GM21423 (cell line): ENCODE results near the gene TEX19.
"Not testable (repeated sequence)": the region's sequence is repeated elsewhere in the genome, so short reads cannot be mapped to it uniquely, and the experiment has no call there.

ENCODE experiments used
- ATAC-seq: cut with Tn5 transposase; IDR thresholded peaks from one replicate; pipeline ENCODE4 v1.9.1; 2021; ENCODE audit warnings: mild to moderate bottlenecking, moderate library complexity; ENCODE audit not compliant: unreplicated experiment

Gene TEX19

DNA sequence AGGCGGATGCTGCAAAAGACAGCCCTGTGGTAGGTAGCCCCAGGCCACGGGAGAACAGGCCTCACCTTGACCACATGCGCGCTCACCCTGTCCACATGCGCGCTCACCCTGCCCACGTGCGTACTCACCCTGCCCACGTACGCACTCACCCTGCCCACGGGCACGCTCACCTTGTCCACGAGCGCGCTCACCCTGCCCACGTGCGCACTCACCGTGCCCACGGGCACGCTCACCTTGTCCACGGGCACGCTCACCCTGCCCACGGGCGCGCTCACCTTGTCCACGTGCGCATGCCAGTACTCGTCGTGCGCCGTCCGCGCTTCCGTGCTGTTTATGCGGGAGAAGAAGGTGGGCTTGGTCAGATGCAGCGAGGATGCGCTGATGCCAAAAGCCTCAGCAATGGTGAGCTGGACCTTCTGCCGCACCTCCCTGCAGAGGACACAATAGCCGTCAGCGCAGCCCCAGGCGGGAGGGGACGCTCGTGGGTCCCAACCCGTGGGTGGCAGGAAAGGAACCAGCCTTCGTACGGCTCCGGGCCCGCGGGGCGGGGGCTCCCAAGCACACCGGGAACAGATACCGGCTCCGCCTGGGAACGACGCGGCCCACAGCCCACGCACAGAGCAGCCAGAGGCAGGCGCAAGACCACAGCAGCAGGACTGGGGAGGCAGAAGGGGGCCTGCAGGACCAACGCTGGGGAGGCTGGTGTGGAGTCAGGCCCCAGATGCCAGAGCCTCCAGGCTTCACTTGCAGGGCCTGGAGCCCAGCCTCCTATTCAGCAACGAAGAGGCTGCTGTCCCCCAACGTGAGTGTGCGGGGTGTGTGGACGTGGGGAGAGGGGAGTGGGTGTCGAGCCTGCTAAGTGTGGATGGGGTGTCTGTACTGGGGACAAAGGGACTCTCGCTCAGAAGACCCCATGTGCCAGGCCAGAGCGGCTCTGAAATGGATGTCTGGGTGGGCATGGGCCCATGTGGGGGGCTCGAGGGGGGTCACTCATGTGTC is 44.9 kb downstream of the TEX19 start:
- ATAC-seq: no peak

DNA sequence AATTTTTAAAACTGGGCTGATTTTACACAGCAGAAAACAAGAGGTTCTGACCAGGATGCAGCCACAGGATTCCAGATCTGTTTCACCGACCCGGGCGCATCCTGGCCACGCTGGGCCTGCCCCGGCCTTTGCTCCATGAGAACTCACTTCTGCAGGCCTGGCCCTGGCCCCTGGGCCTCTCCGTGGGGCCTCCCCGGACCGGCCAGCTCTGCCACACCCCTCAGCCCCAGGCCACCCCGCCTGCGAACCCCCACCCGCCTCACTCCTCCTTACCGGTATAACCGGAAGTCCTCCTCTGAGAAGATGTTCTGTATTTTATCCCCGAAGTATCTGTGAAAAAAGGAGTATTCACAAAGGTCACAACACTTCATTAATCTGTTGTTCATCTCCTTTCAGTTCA is 46.0 kb downstream of the TEX19 start:
- ATAC-seq: no peak

DNA sequence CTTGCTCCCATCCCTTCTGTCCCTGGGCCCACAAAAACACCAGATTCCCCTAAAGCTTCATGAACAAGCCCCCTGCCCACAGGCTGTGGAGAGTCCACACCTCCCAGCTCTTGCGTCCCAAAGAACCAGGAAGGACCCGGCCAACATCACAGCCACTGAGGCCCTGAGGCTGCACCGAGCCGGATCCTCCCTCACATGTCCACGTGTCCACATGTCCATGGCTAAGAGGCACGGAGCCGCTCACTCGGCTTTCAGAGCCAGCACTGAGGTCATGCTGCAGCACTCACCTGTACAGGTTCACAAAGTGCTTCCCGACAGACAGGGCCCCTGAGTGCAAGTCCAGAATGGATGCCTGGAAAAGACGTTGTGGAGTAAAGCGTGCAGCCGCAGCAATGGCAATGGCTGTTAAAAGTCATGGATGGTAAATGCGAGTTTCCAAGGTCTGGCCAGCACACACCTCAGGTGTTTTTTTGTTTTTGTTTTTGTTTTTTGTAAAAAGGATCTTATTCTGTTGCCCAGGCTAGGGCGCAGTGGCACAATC is 47.2 kb downstream of the TEX19 start:
- no peak for ATAC-seq

DNA sequence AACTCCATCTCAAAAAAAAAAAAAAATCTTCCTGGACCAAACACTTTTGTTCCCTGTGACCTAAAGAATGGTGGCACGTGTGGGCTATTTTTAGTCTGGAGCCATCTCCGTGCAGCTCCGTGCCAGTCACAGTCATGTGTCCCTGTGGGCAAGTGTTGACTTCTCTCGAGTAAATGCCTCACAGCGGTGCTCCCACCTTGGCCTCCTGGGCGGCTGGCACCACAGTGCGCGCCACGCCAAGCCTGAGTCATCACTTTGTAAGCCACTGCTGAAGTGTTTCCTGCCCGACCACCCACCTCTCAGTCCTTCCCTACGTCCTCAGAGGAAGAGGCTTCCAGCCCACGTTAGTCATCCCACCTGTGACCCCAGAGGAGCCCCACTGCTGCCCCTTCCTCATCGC is 48.2 kb downstream of the TEX19 start:
- ATAC-seq: no peak

DNA sequence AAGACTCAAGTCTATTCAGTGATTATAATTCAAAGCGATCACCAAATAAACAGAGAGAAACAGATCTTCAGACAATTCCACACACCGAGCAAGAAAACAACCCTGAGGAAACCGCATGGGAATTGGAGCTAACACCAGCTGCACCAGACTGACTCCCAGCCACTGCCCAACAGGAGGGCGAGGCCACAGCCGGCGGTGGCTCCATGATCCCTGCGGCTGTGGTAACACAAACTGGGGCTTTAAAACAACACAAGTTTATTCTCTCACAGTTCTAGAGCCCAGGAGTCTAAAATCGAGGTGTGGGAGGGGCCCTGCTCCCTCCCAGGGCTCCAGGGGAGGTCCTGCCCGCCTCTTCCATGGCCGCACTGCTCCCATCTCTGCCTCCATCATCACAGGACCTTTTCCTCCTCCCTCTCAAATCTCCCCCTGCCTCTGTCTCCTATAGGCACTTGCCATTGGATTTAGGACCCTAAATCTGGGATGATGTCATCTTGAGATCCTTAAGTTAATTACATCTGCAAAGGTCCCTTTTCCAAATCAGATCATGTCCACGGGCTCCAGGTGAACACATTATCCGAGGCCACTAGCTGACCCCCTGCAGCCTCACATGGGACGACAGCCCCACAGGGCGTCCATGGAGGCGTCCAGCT is 49.4 kb downstream of the TEX19 start:
- no peak for ATAC-seq

DNA sequence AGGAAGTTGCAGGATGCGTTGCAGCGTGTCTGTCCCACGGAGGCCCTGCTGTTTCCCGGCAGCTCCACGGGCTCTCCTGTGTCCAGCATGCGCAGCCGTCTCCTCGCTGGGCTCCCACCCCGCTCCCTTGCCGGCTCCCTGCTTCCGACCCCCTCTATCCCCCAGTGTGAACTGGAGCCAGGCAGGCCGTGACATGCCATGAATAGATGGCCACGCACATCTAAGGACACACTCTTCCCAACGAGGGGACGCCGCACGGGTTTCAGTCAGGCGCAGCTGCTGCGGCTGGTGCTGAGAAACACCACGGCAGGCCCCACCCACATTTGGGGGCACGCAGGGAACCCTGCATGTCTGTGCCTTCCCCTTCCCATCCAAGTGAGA is 49.9 kb downstream of the TEX19 start:
- ATAC-seq: no peak

DNA sequence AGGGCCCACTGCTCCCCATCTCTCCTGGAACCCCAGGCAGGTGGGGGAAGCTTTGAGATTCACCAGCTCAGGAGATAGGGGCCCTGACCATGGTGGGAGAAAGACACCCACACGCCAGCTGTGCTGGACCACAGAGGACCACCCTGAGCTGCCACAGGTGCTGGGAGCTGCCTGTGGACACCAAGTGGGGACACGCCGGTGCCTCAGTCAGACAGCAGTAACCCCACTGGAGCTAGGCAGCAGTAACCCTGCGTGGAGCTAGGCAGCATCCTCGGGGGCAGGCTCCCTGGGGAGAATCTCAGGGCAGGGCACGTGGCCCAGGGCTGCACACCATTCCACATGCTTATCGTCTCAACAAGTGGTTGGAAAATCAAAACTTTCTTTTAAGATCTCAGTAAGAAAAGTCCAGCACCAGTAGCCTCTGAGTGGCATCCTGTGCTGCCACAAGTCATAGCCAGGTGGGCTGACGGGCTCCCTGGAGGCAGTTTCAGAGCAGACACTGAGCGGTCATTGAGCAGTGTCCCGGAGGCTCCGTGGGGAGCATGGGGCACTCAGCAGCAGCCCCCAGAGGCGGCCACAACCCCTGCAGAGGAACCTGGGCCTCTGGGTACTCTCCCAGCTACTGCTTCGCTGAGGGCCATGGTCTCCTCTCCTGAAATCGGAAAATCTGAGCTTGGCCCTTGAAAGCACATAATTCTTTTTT is 51.1 kb downstream of the TEX19 start:
- ATAC-seq: no peak

DNA sequence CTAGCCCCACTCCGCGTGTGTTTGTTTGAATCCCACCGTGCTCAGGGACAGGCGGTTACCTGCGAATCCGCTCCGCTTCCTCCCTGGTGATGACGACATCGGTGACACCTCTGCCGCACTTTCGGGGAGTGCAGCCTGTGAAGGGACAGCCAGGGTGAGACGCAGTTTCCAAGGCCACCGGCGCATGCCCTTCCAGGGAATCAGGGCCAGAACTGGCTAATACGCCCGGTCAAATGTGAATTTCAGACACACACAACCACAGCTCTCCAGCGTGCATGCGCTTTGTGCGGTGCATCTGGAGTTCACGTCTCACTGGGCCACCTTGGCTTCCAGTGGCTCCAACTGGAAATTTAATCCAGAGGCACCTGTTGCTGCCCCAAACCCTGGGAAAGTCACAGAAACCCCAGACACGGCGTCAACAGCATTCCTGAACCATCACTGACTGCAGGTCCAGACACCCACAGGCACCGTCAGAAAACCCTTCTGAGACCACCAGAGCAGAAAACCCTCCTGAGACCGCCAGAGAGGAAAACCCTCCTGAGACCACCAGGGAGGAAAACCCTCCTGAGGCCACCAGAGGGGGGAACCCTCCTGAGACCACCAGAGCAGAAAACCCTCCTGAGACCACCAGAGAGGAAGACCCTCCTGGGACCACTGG is 52.5 kb downstream of the TEX19 start:
- ATAC-seq: no peak

DNA sequence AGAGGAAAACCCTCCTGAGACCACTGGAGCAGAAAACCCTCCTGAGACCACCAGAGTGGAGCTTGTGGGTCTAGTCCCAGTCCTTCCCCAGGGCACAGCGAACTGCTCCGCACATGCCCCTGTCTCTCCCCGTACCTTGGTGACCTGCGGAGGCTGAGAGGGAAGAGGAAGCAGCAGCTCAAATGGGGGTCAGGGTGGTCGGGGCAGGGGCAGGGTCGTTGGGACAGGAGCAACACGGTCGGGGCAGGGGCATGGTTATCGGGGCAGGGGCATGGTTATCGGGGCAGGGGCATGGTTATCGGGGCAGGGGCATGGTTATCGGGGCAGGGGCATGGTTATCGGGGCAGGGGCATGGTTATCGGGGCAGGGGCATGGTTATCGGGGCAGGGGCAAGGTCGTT is 53.0 kb downstream of the TEX19 start:
- ATAC-seq: not testable (repeated sequence)

DNA sequence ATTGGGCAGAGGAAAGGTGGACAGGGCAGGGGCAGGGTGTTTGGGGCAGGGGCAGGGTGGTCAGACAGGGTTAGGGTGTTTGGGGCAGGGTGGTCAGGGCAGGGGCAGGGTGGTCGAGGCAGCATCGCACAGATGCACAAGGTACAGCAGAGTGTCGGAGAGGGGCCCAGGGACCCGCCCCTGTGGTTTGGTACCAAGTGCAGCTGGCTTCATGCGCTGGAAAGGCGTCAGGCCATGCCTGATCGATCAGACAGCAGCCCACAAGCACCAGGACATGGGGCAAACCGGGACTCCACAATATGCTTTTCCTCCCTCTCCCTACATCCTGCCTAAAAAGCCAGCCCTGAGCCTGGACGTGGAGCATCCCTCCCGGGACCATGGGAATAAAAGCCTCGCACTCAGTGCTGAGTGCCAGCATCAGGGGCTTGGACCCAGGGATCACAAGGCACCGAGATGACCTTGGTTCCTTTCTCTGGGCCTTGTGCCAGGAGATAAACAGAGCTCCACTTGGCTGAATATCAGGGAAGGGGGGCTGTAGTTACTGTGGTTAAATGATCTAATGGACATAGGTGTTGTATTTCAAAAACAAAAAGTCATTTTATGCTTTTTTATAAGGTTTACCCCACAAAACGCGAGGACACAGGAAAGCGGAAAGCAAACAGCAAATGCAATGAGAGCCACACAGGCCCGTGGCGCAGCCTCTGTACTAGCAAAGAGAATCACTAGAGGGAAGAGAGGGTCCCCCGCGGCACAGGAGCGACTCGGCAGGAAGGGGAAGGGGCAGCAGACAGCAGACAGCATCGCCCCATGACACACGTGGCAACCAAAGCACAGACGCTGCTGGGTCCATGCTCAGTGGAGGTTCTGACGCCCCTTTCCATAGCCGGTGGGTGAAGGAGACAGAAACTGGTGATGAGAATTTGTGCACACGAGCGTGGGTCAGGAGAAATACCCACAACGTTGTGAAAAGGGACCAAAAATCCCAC is 53.8 kb downstream of the TEX19 start:
- no peak for ATAC-seq
